Measurements from ENCODE around the gene RFFL.
A peak's percentile ranks its signal among the peaks of the same experiment; 100 is the strongest.
"Not testable (repeated sequence)": the region's sequence is repeated elsewhere in the genome, so short reads cannot be mapped to it uniquely, and the experiment has no call there.

The RFFL gene

GRCh38 chr17:35001549-35001948, 62.0 kb downstream of the RFFL start:
- no peak for DNase-seq

- not testable (repeated sequence) for DNase-seq
Observed at GRCh38 chr17:35000965-35001364, 62.5 kb downstream of the RFFL start.

- no peak for DNase-seq
Observed at GRCh38 chr17:34999456-34999855, 64.1 kb downstream of the RFFL start.

GRCh38 chr17:34998205-34998604, 65.3 kb downstream of the RFFL start:
- no peak for DNase-seq

- peak; percentile 74 for DNase-seq
Observed at GRCh38 chr17:34997355-34997862, 66.1 kb downstream of the RFFL start.

- no peak for DNase-seq
Observed at GRCh38 chr17:34996422-34997285, 66.9 kb downstream of the RFFL start.

GRCh38 chr17:34993031-34993430, 70.5 kb downstream of the RFFL start:
- no peak for DNase-seq

GRCh38 chr17:34991606-34992005, 71.9 kb downstream of the RFFL start:
- no peak for DNase-seq

- DNase-seq = no peak
Observed at GRCh38 chr17:34990921-34991365, 72.6 kb downstream of the RFFL start.

- DNase-seq = no peak
Observed at GRCh38 chr17:34989473-34989872, 74.0 kb downstream of the RFFL start.

- DNase-seq = no peak
Observed at GRCh38 chr17:34988644-34989043, 74.9 kb downstream of the RFFL start.

GRCh38 chr17:34987232-34987631, 76.3 kb downstream of the RFFL start:
- DNase-seq = no peak

GRCh38 chr17:34981538-34982241, 81.8 kb downstream of the RFFL start:
- DNase-seq = peak; percentile 37

- peak; percentile 39 for DNase-seq
Observed at GRCh38 chr17:34980681-34981537, 82.6 kb downstream of the RFFL start.

GRCh38 chr17:34980353-34980680, 83.2 kb downstream of the RFFL start, which contains the start of gene LIG3:
Gene LIG3, plus strand, starts transcription at chr17:34980512. Its CDS starts 2,494 bp downstream, at chr17:34983006.
- peak; percentile 87 for DNase-seq

GRCh38 chr17:34979650-34980352, 83.7 kb downstream of the RFFL start:
- no peak for DNase-seq

- no peak for DNase-seq
Observed at GRCh38 chr17:34979153-34979552, 84.4 kb downstream of the RFFL start.

GRCh38 chr17:34974794-34975785, 88.4 kb downstream of the RFFL start:
- no peak for DNase-seq

- DNase-seq = no peak
Observed at GRCh38 chr17:34974179-34974578, 89.3 kb downstream of the RFFL start.

GRCh38 chr17:34961093-34961911, 102.2 kb downstream of the RFFL start, which contains the start of the genes CCT6B and ZNF830:
Gene CCT6B, minus strand, starts transcription at chr17:34961460. Its CDS starts 67 bp downstream, at chr17:34961393.
Gene ZNF830, plus strand, starts transcription at chr17:34961540. Its CDS starts 27 bp downstream, at chr17:34961567.
- peak; percentile 89 for DNase-seq

Measured in NCI-H1105 treated with DMSO at 0.1 percent for 48 hours (cell line).